HK-2 (cell line): ENCODE results near the gene INSIG1.

Experiments used
- DNase-seq: peaks from one replicate; pipeline ENCODE4 v3.0.0-alpha.2; 2018; ENCODE audit not compliant: unreplicated experiment

Gene INSIG1

GRCh38 chr7:155266440-155266839, 31.2 kb upstream of the INSIG1 start:
- no peak for DNase-seq

- no peak for DNase-seq
These were observed 30.7 kb upstream of the INSIG1 start for GRCh38 chr7:155267023-155267422.

DNA sequence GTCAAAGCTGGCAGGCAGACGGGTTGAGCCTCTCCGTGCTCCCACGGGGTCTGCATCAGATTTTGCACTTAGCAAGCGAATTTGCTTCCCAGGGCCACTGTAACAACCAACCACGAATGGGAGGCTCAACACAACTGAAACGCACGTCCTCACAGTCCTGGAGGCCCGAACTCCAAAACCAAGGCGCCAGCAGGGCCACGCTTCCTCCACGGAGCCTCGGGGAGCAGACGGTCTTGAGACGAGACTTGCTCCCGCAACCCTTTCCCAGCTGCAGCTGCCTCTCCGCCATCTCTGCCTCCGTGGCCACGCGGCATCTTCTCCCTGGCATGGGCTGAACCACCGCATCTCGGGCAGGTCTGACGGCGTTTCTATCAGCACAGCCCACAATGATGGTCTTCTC, 30.2 kb upstream of the INSIG1 start:
- DNase-seq, result no peak

- DNase-seq, result no peak
These were observed 29.5 kb upstream of the INSIG1 start for GRCh38 chr7:155268211-155268610.

DNA sequence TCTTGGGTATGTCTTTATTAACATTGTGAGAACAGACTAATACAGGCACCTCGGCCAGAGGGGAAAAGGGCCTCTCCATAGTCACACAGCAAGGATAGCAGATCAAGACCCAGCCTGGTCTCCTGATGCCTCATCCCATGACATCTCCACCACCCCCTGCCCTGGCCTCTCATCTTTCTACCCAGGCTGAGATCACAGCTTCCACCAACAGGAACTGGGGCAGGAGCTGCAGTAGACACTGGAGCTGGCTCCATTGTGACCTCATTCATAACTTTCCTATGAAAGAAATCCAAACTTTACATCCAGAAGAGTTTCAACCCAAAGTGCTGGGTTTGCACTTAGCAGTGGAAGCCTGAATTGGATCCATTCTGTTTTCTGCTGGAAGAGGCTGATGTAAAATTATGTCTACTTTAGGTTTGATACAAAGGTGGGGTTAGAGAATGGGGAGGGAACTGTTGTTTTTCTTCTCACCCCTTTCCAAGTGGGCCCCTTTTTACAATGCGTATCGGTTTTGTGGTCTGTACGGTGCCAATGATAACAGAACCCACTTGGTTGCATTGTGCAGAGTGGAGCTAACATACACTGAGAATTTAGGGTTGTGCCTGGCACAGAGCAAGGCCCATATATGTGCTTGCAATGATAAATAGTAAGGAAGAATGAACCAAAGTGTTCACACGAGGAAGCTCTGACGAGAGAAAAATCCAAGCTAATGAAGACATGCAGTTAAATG, 28.6 kb upstream of the INSIG1 start:
- DNase-seq, result no peak

GRCh38 chr7:155269766-155270585, 27.7 kb upstream of the INSIG1 start:
- no peak for DNase-seq

DNA sequence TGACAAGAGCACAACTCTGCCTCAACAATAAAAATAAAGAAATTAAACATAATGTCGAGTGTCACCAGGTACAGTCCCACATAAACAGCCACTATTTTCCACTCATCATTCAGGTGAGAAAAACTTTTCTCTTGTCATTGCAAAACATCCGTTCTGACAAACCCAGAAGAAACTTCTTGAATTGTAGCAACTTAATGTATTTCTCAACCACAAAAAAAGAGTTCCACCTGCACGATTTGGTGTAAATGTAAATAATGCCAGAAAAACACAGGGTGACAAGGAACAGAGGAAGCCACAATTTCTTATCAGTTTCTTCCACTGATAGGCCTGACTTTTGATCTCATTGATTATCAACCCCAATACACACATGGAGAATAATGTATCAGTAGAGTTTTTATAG, 26.8 kb upstream of the INSIG1 start:
- no peak for DNase-seq

- no peak for DNase-seq
These were observed 22.9 kb upstream of the INSIG1 start for GRCh38 chr7:155274633-155275355.

DNA sequence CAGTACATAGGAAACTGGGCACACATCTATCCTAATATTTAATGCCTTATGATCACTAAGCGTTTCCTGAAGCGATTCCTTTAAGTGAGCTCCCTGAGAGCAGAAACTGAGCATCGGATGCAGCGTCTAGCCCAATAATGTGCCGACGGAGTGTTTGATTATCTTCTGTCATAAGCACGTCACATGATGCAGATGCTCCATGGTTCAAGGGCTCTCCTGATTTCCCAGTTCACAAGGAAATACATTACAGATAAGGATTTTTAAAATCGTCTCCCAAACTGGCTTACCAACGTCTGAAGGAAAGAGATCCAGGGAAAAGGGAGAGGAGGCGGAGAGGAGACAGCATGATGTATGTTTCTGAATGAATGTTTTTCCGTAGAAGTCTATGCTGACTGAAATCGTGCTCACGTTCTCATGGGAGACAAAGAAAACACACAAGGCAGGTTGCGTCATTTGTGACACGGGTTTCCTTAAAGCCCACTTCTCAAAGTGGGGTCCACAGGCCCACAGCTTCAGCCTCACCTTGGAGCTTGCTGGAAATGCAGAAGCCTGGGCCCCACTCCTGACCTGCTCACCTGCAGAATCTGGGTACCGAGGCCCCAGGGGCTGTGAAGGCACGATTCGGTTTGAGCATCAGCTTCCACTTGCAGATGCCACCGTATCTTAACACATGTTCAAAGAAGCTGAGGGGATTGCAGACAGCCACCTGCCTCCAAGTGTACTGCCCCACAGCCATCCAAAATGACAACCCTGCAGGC, 21.5 kb upstream of the INSIG1 start:
- no peak for DNase-seq

DNA sequence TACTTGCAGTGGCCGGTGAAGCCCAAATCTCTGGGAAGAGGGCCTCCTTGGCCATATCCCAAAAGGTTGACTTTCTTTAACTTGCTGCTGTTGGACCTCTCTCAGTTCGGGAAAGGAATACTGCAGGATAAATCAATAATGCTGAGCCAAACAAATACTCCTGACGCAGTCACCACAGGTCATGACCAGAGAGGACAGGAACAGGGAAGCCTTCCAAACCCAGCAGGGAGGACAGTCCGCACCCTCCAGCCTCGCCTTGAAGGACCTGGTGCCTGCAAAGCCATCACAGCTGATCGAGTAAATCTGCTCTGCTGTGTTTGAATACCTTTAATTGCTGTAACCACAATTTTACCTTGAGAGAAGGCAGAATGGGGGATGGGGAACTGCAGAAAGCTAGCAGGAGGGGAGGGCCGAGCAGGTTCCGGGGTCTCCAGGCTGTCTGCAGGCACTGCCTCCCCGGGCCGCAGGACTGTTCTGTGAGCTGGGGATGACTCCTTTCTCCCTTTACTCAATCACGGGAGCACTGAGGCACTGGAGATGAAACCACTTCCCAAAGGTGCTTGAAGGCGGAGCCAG, 20.8 kb upstream of the INSIG1 start:
- DNase-seq, result no peak

DNA sequence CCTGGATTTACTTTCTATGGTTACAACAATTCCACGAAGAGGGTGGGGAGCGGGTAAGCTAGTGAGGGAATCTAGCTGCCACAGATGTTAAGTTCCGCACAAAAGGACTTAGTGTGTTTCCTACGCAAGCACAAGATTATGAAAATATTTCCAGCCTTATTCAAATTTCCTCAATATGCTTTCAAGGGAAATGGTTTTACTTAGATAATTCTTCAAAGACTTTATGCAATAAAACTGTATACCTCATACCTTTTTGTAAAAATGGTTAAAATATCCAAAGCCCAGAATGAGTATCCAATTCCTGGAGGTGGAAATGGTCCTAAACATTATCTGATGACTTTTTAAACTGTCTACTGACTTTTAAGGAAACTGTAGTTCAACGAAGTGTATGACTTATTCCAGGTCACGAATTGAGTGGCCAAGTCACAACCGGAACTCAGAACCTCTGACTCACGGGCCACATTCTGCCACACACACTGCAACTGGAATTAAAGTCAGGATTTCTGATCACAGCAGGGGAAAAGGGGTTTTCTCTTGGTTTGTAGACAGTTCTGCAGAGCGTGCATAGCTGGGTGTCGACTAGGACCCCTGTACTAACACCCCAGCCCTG, 20.2 kb upstream of the INSIG1 start:
- no peak for DNase-seq

- no peak for DNase-seq
These were observed 18.8 kb upstream of the INSIG1 start for GRCh38 chr7:155278921-155279320.

GRCh38 chr7:155279787-155280445, 17.8 kb upstream of the INSIG1 start:
- no peak for DNase-seq

- no peak for DNase-seq
These were observed 17.0 kb upstream of the INSIG1 start for GRCh38 chr7:155280446-155281397.

GRCh38 chr7:155281398-155281969, 16.2 kb upstream of the INSIG1 start:
- DNase-seq, result no peak

DNA sequence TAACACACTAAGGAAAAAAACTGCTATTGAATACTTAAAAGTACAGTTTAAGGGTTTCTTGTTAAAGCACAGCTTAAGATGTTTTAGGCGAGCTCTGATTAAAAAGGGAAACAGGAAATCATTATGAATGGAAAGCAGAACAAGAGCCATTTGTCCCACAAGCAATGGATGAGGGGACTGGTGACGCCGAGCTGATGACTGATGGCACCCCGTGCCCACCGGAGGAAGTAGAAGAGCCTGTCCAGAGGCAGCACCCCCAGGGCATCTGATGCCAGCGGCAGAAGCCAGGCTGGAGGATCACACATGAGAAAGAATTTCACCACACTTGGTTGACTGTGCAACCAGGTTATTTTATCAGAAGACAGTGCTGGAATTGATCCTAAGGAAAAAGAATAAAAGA, 15.0 kb upstream of the INSIG1 start:
- no peak for DNase-seq

GRCh38 chr7:155283565-155284194, 14.0 kb upstream of the INSIG1 start:
- no peak for DNase-seq

GRCh38 chr7:155284496-155285274, 13.0 kb upstream of the INSIG1 start:
- DNase-seq, result no peak
